SK-N-SH treated with all-trans-retinoic acid at 6 μM for 48 hours (cell line): ENCODE measurements around the gene KDM4B.
A peak's percentile ranks its signal among the peaks of the same experiment; 100 is the strongest.

Experiments used
- ATAC-seq: fragments of 200-7000 bp; cut with Tn5 transposase; 3 replicates; pipeline ENCODE4 v1.9.1; 2020; ENCODE audit warnings: mild to moderate bottlenecking, moderate library complexity
- ARNTL ChIP-seq: fragments of 450-650 bp; formaldehyde crosslinking; IDR thresholded peaks from 2 replicates; pipeline ENCODE4 v1.5.0; 2020; ENCODE audit warnings: low read depth, mild to moderate bottlenecking, moderate library complexity, borderline replicate concordance
- BACH2 ChIP-seq: fragments of 250-450 bp; sonication (Bioruptor Pico); IDR thresholded peaks from 2 replicates; pipeline ENCODE4 v1.9.0; 2021; ENCODE audit warnings: mild to moderate bottlenecking, borderline replicate concordance
- CREB5 ChIP-seq: fragments of 250-450 bp; sonication (Bioruptor Pico); IDR thresholded peaks from 2 replicates; pipeline ENCODE4 v1.5.1; 2020; ENCODE audit warnings: low read depth, mild to moderate bottlenecking, moderate library complexity
- CSDC2 ChIP-seq: fragments of 250-450 bp; sonication (Bioruptor Pico); IDR thresholded peaks from 2 replicates; pipeline ENCODE4 v1.5.0; 2020; ENCODE audit warnings: mild to moderate bottlenecking, moderate library complexity
- CSRNP3 ChIP-seq: fragments of 250-450 bp; sonication (Bioruptor Pico); IDR thresholded peaks from 2 replicates; pipeline ENCODE4 v1.5.1; 2021; ENCODE audit warnings: mild to moderate bottlenecking, moderate library complexity
- ESRRG ChIP-seq: fragments of 250-450 bp; sonication (Bioruptor Pico); IDR thresholded peaks from 2 replicates; pipeline ENCODE4 v1.6.1; 2021; ENCODE audit warnings: mild to moderate bottlenecking
- GLIS3 ChIP-seq: fragments of 250-450 bp; sonication (Bioruptor Pico); IDR thresholded peaks from 2 replicates; pipeline ENCODE4 v1.5.0; 2020; ENCODE audit warnings: mild to moderate bottlenecking, moderate library complexity
- ISL1 ChIP-seq: fragments of 250-450 bp; sonication (Bioruptor Pico); IDR thresholded peaks from 2 replicates; pipeline ENCODE4 v2.1.2; 2022; ENCODE audit warnings: mild to moderate bottlenecking, moderate library complexity
- OSR1 ChIP-seq: fragments of 250-450 bp; sonication (Bioruptor Pico); IDR thresholded peaks from 2 replicates; pipeline ENCODE4 v1.8.0; 2022; ENCODE audit warnings: moderate library complexity, mild to moderate bottlenecking, inconsistent platforms
- PATZ1 ChIP-seq: fragments of 250-450 bp; sonication (Bioruptor Pico); IDR thresholded peaks from 2 replicates; pipeline ENCODE4 v1.8.0; 2020; ENCODE audit warnings: mild to moderate bottlenecking, moderate library complexity, borderline replicate concordance
- POU6F1 ChIP-seq: fragments of 250-450 bp; sonication (Bioruptor Pico); IDR thresholded peaks from 2 replicates; pipeline ENCODE4 v1.8.0; 2021; ENCODE audit warnings: low read depth, mild to moderate bottlenecking, moderate library complexity, borderline replicate concordance
- PPARA ChIP-seq: fragments of 250-450 bp; sonication (Bioruptor Pico); IDR thresholded peaks from 2 replicates; pipeline ENCODE4 v1.5.0; 2020; ENCODE audit warnings: mild to moderate bottlenecking, borderline replicate concordance
- RARB ChIP-seq: fragments of 250-450 bp; sonication (Bioruptor Pico); IDR thresholded peaks from 2 replicates; pipeline ENCODE4 v1.8.0; 2021; ENCODE audit warnings: mild to moderate bottlenecking, moderate library complexity
- SNAI2 ChIP-seq: fragments of 250-450 bp; sonication (Bioruptor Pico); IDR thresholded peaks from 2 replicates; pipeline ENCODE4 v1.5.0; 2020; ENCODE audit warnings: mild to moderate bottlenecking, moderate library complexity
- TCF4 ChIP-seq: fragments of 250-450 bp; sonication (Bioruptor Pico); IDR thresholded peaks from 2 replicates; pipeline ENCODE4 v1.8.0; 2021; ENCODE audit warnings: mild to moderate bottlenecking, moderate library complexity, borderline replicate concordance
- TOX ChIP-seq: fragments of 250-450 bp; sonication (Bioruptor Pico); IDR thresholded peaks from 2 replicates; pipeline ENCODE4 v1.8.0; 2021; ENCODE audit warnings: mild to moderate bottlenecking, moderate library complexity, borderline replicate concordance
- ZC3H10 ChIP-seq: fragments of 250-450 bp; sonication (Bioruptor Pico); IDR thresholded peaks from 2 replicates; pipeline ENCODE4 v1.5.1; 2021; ENCODE audit warnings: mild to moderate bottlenecking, moderate library complexity
- ZFP30 ChIP-seq: fragments of 450-650 bp; formaldehyde crosslinking; IDR thresholded peaks from 2 replicates; pipeline ENCODE4 v1.5.0; 2022; ENCODE audit warnings: mild to moderate bottlenecking, moderate library complexity
- ZNF565 ChIP-seq: fragments of 450-650 bp; formaldehyde crosslinking; conservative IDR thresholded peaks from 2 replicates; pipeline ENCODE4 v1.5.0; 2020; ENCODE audit warnings: low read depth, mild to moderate bottlenecking, moderate library complexity
- ZNF70 ChIP-seq: fragments of 450-650 bp; formaldehyde crosslinking; IDR thresholded peaks from 2 replicates; pipeline ENCODE4 v1.5.0; 2020; ENCODE audit warnings: mild to moderate bottlenecking, moderate library complexity
- TF ChIP-seq, protein P1 (sequence below): fragments of 250-450 bp; sonication (Bioruptor Pico); IDR thresholded peaks from 2 replicates; pipeline ENCODE4 v1.5.0; 2020; ENCODE audit warnings: mild to moderate bottlenecking, moderate library complexity

Gene KDM4B

GRCh38 chr19:4969772-4970531 lies 1.0 kb downstream of the KDM4B start:
- TF ChIP-seq OSR1 (CRISPR knock-in tag) (no peak), ESRRG (CRISPR knock-in tag) (no peak)
- 0 out of 3 replicates have a peak, but pooled peaks have one; percentile 0 for ATAC-seq

DNA sequence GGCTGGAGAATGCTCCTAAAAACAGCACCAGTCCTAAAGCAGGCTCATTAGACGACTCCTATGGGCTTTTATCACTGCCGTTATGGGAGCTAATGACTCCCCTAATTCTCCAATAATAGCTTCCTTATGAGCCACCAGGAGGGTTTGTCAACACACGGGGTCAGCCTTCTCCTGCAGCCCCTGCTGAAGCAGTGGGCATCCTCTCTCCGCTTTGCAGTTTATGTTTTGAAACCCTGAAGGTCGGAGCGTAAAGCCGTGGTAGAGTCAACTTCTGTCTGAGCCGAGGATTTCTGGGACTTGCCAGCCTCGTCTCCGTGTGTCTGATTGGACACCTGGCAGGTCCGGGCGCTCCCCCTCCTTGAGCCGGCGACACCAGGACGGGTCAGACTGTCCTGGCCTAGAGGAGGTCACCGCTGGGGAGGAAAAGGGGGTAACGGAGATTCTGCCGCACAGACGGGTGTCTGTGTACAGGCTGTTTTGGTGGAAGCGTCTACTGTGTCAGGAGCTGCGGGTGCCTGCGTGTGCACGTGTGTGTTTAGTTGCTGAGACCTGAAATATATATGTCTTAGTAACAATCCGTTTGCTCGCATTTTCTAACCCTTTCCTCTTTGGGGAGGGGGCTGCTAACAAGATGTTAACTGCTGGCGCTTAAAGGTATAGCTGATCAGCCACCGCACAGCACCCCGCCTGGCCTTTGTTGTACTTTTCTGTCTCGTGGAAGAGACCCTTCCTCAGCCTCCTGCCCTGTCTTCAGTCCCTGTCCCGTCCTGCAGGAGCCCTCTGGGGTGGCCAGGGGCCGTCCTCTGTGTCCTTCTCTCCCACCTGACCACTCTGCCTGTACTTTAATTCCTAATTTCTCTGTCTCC lies 1.9 kb downstream of the KDM4B start:
- TF ChIP-seq SNAI2 (CRISPR knock-in tag) (no peak), CSDC2 (no peak), GLIS3 (no peak), ZNF565 (no peak), CSRNP3 (CRISPR knock-in tag) (no peak), ARNTL (no peak), ZC3H10 (CRISPR knock-in tag) (no peak), PPARA (CRISPR knock-in tag) (no peak), CREB5 (CRISPR knock-in tag) (no peak)
- TF ChIP-seq, all 23 proteins: peak for 0
- no peak for ATAC-seq

DNA sequence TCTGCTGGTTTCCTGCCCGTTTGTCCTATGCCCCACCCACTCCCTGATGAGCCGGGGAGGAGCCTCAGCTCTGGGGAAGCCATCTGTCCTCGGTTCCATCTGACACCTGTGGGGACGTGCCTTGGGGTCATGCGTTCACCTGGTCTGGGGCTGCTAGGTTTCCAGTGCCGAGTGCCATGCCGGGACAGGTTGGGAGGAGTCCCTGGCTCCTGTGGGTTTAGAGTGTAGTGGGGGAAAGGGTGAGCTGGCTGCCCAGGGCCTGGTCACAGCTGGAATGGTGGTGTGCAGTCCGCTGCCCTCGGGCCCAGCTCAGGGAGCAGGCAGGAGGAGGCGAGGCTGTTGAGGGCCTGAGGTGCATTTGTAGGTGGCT lies 2.5 kb downstream of the KDM4B start:
- no peak for ATAC-seq
- no peak for TF ChIP-seq ISL1 (CRISPR knock-in tag)

DNA sequence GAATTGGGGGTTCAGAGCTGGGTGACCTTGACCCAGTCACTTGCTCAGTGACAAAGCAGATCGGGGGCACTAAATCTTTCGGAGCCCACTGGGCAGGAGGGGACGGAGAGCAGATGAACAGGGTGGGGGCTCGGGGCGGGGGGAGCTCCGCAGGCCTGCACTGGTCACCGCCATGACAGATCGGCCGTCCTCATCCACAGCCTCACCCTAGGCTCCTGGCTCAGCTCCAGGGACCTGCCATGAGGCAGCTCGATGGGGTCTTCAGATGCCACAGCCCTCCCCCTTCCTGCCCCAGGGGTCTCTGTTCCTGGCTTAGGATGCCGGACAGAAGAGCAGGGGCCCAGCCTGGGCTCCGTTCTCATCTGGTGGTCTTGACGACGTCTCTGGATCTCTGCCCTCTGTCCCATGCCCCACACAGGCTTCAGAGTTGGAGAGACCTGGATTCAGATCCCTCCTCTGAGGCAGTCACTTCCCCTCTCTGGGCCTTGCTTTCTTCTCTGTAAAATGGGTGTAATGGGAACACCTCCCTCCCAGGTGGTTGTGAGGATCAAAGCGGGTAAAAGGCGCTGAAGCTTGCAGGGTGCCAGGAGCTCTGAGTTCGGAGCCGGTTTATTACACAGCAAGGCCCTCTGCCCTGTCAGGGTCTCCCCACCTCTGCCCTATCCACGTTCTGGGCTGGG lies 3.0 kb downstream of the KDM4B start:
- TF ChIP-seq, protein P1, sequence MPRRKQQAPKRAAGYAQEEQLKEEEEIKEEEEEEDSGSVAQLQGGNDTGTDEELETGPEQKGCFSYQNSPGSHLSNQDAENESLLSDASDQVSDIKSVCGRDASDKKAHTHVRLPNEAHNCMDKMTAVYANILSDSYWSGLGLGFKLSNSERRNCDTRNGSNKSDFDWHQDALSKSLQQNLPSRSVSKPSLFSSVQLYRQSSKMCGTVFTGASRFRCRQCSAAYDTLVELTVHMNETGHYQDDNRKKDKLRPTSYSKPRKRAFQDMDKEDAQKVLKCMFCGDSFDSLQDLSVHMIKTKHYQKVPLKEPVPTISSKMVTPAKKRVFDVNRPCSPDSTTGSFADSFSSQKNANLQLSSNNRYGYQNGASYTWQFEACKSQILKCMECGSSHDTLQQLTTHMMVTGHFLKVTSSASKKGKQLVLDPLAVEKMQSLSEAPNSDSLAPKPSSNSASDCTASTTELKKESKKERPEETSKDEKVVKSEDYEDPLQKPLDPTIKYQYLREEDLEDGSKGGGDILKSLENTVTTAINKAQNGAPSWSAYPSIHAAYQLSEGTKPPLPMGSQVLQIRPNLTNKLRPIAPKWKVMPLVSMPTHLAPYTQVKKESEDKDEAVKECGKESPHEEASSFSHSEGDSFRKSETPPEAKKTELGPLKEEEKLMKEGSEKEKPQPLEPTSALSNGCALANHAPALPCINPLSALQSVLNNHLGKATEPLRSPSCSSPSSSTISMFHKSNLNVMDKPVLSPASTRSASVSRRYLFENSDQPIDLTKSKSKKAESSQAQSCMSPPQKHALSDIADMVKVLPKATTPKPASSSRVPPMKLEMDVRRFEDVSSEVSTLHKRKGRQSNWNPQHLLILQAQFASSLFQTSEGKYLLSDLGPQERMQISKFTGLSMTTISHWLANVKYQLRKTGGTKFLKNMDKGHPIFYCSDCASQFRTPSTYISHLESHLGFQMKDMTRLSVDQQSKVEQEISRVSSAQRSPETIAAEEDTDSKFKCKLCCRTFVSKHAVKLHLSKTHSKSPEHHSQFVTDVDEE (CRISPR knock-in tag) = no peak
- TF ChIP-seq ESRRG (CRISPR knock-in tag) (no peak), CREB5 (CRISPR knock-in tag) (no peak), PATZ1 (CRISPR knock-in tag) (no peak), CSRNP3 (CRISPR knock-in tag) (no peak), ZNF565 (no peak), RARB (CRISPR knock-in tag) (no peak), BACH2 (no peak), TOX (CRISPR knock-in tag) (no peak), SNAI2 (CRISPR knock-in tag) (no peak), POU6F1 (CRISPR knock-in tag) (no peak), ZC3H10 (CRISPR knock-in tag) (no peak), ZFP30 (CRISPR knock-in tag) (no peak), ZNF70 (CRISPR knock-in tag) (no peak), TCF4 (CRISPR knock-in tag) (no peak), PPARA (CRISPR knock-in tag) (no peak), GLIS3 (no peak), OSR1 (CRISPR knock-in tag) (no peak)
- ATAC-seq = no peak
